Mesenteric fat pad (tissue), 1 donor: ENCODE results near the gene CADM3. TPM values are rescaled to one million over a fixed set of nuclear protein-coding genes. Genes with fewer than 3 reads are reported as not detected.

Source experiments
- total RNA-seq: library from RNA; stranded (reverse); fragmentation: NEBNext Ultra II Directional; extraction: Animal tissue kit (Norgen Biotek cat#: 25700); gene quantifications from one replicate; pipeline ENCODE4 v1.2.1, GENCODE V29; 2021
- donor health status: DM: yes; HTN: yes; CAD: no.

The CADM3 gene
- total RNA-seq, 1 donor from 2014 or later = 6.5 TPM

Other genes starting within 250 kb of the CADM3 start
- gene PYHIN1, start 240.1 kb upstream of the CADM3 start, total RNA-seq = 1.4 TPM
- 128 TPM for gene IFI16, start 161.7 kb upstream of the CADM3 start, total RNA-seq
- 0.74 TPM for gene AIM2, start 94.8 kb upstream of the CADM3 start, total RNA-seq
- gene ACKR1, start 33.3 kb downstream of the CADM3 start, total RNA-seq = 94.7 TPM
- 0.80 TPM for gene FCER1A, start 130.7 kb downstream of the CADM3 start, total RNA-seq